ENCODE measurements around the gene CENPN. TPM values are rescaled to one million over a fixed set of nuclear protein-coding genes. Genes with fewer than 3 reads are reported as not detected.
A peak's percentile ranks its signal among the peaks of the same experiment; 100 is the strongest.

Gene CENPN
- total and polyA plus RNA-seq, 2 of the 13 experiments (the other 11 are each of a cell fraction or from before 2014, with no cell fraction given): 29.7 to 129 TPM

- TF ChIP-seq, protein P1, sequence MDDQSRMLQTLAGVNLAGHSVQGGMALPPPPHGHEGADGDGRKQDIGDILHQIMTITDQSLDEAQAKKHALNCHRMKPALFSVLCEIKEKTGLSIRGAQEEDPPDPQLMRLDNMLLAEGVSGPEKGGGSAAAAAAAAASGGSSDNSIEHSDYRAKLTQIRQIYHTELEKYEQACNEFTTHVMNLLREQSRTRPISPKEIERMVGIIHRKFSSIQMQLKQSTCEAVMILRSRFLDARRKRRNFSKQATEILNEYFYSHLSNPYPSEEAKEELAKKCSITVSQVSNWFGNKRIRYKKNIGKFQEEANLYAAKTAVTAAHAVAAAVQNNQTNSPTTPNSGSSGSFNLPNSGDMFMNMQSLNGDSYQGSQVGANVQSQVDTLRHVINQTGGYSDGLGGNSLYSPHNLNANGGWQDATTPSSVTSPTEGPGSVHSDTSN (CRISPR knock-in tag; IDR thresholded peaks at IDR 0.05; ENCODE audit: borderline replicate concordance): no peak
- TF ChIP-seq GABPB1 (CRISPR knock-in tag; IDR thresholded peaks at IDR 0.05) (peak; percentile 49; the same call in 1 of the 2 replicates), ONECUT2 (CRISPR knock-in tag; IDR thresholded peaks at IDR 0.05) (no peak), NR2F2 (IDR thresholded peaks at IDR 0.05; ENCODE audit: borderline replicate concordance, low read depth) (no peak), ZFX (CRISPR knock-in tag; IDR thresholded peaks at IDR 0.05; ENCODE audit: low read depth) (peak; percentile 51), ZFP91 (CRISPR knock-in tag; IDR thresholded peaks at IDR 0.05; ENCODE audit: borderline replicate concordance) (no peak), ZNF343 (CRISPR knock-in tag; IDR thresholded peaks at IDR 0.05) (peak; percentile 47; the same call in 1 of the 2 replicates), ZBTB38 (CRISPR knock-in tag; IDR thresholded peaks at IDR 0.05) (no peak), LRRFIP1 (CRISPR knock-in tag; conservative IDR thresholded peaks at IDR 0.05) (no peak), KMT2B (CRISPR knock-in tag; IDR thresholded peaks at IDR 0.05) (peak; percentile 36; the same call in 1 of the 2 replicates), RFXAP (CRISPR knock-in tag; IDR thresholded peaks at IDR 0.05; ENCODE audit: borderline replicate concordance) (0 out of 2 replicates have a peak, but pooled peaks have one; percentile 11)
- TF ChIP-seq, protein P2, sequence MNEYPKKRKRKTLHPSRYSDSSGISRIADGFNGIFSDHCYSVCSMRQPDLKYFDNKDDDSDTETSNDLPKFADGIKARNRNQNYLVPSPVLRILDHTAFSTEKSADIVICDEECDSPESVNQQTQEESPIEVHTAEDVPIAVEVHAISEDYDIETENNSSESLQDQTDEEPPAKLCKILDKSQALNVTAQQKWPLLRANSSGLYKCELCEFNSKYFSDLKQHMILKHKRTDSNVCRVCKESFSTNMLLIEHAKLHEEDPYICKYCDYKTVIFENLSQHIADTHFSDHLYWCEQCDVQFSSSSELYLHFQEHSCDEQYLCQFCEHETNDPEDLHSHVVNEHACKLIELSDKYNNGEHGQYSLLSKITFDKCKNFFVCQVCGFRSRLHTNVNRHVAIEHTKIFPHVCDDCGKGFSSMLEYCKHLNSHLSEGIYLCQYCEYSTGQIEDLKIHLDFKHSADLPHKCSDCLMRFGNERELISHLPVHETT (CRISPR knock-in tag; conservative IDR thresholded peaks at IDR 0.05): no peak
- TF ChIP-seq, protein P3, sequence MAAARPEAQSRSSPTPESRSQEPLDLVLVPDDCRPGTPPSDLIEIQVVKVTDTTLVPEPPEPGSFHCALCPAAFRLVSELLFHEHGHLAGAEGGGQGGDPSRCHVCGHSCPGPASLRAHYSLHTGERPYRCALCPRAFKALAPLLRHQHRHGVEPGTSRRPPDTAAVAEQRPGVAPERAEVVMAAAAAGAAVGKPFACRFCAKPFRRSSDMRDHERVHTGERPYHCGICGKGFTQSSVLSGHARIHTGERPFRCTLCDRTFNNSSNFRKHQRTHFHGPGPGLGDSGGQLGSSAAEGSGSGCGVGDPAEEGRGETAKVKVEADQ (CRISPR knock-in tag; IDR thresholded peaks at IDR 0.05; ENCODE audit: borderline replicate concordance): peak; percentile 46; the same call in 1 of the 2 replicates
- TF ChIP-seq, protein P4, sequence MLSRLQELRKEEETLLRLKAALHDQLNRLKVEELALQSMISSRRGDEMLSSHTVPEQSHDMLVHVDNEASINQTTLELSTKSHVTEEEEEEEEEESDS (CRISPR knock-in tag; IDR thresholded peaks at IDR 0.05; ENCODE audit: borderline replicate concordance): no peak
- TF ChIP-seq, protein P5, sequence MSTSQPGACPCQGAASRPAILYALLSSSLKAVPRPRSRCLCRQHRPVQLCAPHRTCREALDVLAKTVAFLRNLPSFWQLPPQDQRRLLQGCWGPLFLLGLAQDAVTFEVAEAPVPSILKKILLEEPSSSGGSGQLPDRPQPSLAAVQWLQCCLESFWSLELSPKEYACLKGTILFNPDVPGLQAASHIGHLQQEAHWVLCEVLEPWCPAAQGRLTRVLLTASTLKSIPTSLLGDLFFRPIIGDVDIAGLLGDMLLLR (CRISPR knock-in tag; IDR thresholded peaks at IDR 0.05): no peak; the same call in 1 of the 2 replicates
- TF ChIP-seq, protein P6, sequence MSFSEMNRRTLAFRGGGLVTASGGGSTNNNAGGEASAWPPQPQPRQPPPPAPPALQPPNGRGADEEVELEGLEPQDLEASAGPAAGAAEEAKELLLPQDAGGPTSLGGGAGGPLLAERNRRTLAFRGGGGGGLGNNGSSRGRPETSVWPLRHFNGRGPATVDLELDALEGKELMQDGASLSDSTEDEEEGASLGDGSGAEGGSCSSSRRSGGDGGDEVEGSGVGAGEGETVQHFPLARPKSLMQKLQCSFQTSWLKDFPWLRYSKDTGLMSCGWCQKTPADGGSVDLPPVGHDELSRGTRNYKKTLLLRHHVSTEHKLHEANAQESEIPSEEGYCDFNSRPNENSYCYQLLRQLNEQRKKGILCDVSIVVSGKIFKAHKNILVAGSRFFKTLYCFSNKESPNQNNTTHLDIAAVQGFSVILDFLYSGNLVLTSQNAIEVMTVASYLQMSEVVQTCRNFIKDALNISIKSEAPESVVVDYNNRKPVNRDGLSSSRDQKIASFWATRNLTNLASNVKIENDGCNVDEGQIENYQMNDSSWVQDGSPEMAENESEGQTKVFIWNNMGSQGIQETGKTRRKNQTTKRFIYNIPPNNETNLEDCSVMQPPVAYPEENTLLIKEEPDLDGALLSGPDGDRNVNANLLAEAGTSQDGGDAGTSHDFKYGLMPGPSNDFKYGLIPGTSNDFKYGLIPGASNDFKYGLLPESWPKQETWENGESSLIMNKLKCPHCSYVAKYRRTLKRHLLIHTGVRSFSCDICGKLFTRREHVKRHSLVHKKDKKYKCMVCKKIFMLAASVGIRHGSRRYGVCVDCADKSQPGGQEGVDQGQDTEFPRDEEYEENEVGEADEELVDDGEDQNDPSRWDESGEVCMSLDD (CRISPR knock-in tag; IDR thresholded peaks at IDR 0.05; ENCODE audit: borderline replicate concordance): no peak
Observed at GRCh38 chr16:81035975-81036750, 29.1 kb downstream of the CENPN start (continued).

Measured in HepG2 (cell line).